NK-92 treated with Interleukin-12 subunit alpha and Interleukin-12 subunit beta, amount 100 ng/mL, for 24 hours (cell line): Measurements from ENCODE around the gene HEYL.
"Not testable (repeated sequence)": the region's sequence is repeated elsewhere in the genome, so short reads cannot be mapped to it uniquely, and the experiment has no call there.

Source experiments
- DNase-seq: peaks from one replicate; lab custom pipeline; 2025; lab: John Stamatoyannopoulos, UW

Gene HEYL

DNA sequence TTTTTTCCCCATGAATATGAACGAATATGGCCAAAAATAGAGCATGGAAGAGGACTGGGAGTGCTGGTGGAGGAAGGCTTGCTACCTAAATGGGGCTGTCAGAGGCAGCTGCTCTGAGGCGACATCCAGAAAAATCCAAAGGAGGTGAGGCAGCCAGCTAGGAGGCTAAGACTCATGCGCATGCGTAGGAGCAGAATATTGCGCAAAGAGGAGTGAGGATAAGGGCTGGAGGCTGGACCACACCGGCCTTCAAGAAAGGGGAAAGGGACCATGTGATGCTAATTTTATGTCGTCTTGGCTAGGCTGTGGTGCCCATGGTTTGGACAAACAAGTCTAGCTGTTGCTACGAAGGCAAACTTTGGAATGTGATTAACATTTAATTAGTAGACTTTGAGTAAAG, 30.5 kb downstream of the HEYL start:
- no peak for DNase-seq

DNA sequence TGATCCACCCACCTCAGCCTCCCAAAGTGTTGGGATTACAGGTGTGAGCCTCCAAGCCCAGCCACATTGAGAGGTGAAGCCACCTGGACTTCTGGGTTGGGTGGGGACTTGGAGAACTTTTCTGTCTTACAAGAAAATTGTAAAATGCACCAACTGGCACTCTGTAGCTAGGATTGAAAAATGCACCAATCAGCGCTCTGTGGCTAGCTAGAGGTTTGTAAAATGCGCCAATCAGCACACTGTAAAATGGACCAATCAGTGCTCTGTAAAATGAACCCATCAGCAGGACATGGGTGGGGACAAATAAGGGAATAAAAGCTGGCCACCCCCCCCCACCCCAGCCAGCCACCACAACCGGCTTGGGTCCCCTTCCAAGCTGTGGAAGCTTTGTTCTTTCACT, 35.8 kb downstream of the HEYL start:
- DNase-seq = not testable (repeated sequence)

DNA sequence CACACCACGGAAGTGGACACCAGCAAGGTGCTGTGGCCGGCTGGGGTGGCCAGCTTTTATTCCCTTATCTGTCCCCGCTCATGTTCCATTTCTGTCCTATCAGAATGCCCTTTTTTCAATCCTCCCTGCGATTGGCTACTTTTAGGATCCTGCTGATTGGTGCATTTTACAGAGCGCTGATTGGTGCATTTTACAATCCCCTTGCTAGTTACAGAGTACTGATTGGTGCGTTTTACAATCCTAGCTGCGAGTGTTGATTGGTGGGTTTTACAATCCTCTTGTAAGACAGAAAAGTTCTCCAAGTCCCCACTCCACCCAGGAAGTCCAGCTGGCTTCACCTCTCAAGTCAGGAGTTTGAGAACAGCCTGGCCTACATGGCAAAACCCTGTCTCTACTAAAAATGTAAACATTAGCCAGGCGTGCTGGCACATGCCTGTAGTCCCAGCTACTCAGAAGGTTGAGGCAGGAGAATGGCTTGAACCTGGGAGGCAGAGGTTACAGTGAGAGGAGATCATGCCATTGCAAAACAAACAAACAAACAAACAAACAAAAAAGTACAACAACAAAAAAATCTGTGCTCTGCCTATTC, 37.7 kb downstream of the HEYL start:
- not testable (repeated sequence) for DNase-seq

DNA sequence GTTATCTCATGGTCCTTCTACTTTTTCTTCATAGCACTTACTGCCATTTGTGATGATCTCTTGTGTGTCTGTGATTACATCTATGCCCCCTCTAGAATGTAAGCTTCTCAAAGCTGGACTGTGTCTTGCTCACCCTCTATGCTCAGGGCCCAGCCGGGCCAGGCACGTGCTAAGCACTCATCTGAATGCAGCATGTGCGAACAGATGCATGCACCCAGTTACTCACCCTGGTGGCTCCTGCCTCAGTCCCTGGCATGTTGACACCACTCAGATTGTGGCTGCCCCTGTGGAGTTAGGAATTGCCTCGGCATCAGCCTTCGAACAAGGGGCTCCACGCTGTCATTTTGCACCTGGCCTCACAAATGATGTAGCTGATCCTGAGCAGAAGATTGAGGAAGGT, 43.3 kb downstream of the HEYL start:
- no peak for DNase-seq

DNA sequence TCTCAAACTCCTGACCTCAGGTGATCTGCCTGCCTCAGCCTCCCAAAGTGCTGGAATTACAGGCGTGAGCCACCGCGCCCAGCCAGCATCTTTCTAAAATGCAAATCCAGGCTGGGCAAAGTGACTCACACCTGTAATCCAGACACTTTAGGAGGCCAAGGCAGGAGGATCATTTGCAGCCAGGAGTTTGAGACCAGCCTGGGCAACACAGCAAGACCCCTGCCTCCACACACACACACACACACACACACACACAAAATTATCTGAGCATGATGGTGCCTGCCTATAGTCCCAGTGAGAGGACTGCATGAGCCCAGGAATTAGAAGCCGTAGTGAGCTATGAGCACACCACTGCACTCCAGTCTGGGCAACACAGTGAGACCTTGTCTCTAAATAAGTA, 46.1 kb downstream of the HEYL start:
- no peak for DNase-seq

DNA sequence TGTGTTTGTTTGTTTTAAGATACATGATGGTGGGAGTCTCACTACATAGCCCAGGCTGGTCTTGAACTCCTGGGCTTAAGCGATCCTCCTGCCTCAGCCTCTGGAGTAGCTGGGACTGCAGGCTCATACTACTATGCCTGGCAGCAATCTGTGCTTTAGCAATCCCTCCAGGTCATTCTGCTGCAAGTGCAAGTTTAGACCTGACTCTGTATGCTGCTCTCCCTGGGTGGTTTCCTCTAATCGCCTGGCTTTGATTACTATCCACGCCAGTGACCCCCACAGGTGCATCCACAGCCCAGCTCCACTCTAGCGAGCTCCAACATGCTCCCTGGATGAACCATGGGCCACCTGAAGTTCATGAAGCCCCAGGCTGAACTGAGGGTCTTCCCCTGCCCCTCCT, 47.4 kb downstream of the HEYL start:
- DNase-seq = no peak

DNA sequence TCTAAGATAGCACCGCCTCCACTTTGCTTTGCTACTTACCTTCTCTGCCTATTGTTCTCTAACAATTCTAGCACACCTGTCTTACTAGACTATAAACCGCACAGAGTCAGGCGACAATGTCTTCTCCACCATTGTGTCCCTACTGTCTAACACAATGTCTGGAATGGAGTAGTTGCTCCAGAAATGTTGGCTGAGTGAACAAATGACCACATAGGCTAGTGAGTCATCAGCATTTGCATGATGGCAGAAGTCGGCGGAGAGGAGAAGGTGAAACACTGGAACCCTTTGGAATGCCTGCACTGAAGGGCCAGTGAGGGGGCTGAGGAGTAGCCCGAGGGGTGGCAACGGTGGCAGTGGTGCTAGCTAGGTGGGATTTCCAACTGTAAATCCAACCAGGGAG, 48.9 kb downstream of the HEYL start:
- no peak for DNase-seq

DNA sequence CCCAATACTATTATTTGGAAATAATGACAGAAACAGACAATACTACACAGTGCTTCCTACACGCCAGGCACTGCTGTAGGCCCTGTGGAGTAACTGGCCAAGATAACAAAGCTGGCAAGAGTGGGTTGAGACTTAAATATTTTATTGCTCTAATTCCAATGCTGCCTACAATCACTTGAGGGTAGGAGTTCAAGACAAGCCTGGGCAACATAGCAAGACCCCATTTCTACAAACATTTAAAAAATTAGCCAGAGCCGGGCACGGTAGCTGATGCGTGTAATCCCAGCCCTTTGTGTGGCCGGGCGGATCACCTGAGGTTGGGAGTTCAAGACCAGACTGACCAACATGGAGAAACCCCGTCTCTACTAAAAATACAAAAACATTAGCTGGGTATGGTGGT, 53.5 kb downstream of the HEYL start:
- DNase-seq = no peak

DNA sequence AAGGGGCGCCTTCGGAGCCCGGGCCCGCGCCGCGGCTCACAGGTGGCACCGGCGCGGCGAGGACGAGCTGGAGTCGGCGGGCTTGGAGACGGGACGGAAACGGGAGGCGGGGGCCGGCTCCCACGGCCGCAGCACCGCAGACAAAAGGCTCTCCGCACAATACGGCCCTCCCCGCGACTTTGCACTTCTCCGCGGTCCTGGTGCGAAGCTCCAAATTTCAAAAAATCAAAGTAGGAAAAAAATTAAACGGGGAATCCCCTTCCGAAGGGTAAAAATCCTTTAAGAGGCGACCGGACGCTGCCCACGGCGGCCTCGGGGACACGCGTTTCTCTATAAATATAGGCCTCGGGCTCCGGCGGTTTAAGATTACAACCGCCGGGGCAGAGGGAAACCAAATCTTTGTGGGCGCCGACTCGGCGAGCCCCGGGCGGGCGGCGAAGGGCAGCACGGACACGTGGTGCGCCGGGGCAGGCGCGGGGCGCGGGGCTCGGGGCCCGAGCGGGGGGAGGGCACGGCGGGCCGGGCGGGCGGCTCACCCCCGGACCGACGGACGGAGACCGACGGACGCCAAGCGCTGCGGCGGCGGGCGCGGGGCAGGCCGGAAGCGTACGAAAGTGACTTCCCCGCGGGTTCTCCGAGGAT, 63.3 kb downstream of the HEYL start:
- peak; percentile 46 for DNase-seq

DNA sequence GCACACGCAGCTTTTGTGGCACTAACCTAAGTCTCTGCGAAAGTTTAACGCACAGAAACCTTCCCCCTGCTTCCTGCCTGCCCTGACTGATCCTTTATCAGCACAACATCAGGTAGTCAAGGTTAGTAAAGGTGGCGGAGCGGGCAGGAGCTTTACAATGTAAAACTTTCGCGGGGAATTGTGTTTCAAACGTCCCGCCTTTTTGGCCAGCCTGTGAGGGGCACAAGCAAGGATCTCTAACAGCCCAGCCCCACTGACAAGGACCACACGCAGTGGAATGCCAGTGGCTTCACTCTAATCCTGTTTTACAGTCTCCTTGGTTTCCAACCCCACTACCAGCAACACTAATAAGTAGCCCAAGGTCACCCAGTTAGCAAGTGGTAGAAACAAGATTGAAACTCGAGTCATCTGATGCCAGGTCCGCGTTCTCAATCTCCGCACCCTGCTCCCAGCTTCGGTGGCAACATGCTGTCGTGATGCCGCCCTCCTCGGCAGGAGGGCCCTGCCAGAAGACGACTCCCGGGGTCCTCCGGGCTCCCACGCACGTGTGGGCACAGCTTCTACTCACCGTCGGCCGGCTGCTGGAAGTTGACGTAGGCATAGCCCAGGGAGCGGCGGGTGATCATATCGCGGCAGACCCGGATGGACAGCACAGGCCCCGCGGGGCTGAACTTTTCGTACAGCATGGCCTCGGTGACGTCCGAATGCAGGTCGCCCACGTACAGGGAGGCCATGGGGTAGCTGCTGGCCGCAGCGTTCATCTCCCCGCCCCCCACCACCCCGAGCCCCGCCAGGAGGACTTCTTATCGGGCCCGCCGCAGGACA, 64.0 kb downstream of the HEYL start:
- no peak for DNase-seq

DNA sequence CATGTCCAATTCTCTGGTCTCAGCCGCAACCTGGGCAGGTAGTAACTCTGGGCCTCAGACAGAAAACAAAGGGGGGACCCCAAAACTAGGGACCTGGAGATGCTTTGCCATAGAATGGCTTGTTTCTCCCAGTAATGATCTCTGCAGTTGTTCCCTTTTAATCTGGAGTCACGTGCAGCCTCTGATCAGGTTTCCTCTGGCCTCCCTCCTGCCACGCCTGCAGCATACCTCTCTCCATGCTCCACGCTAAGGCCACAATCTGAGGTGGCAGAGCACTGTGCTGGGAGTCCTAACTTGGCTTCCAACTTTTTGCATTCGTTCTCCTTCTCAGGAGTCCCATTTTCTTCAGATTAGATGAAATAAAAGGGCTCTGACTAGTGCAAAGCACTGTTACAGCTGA, 64.8 kb downstream of the HEYL start:
- no peak for DNase-seq
